ENCODE results near the gene C17orf78.
A peak's percentile ranks its signal among the peaks of the same experiment; 100 is the strongest.

Gene C17orf78

DNA sequence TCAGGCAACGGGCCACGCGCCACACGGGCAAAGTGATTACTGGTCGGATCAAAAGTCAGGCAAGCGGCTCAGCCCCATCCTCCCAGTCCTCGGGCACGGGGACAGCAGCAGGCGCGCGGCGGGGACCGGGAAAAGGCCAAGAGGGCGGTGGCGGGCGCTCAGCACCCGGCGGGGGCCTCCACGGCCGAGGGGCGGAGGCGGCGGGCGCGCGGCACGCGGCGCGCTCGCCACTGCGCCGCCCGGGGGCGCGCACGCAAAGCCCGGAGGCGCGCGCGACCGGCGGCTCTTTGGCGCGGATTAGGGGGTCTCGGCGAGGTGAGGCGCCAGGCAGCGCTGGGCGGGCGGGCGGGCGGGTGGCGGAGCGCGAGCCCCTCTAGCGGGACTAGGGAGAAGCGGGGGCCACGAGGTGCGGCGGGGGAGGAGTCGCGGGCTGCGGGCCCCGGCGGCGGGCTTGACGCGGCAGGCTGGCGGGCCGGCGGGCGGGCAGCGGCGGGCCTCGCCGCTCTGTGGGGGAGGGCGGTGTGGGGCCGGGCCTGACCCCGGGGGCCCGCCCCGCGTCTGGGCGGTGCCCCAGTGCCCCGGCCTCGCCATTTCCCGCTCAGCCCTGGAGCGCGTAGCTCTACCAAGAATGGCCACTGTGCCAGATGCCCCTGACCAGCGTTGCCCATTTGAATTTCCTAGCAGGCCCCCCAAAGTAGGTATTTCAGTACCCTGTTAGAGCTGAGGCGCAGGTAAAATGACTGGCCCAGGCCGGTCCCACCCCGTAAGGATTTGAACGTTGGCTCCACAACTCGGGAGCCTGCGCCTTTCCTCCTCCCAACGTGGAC is 31.1 kb downstream of the C17orf78 start, which contains the start of the genes ACACA and TADA2A:
TSS of gene ACACA (minus strand) at position 202 of the 827 bp plus-strand sequence. CDS start 537 bp downstream, outside the sequence.
TSS of gene TADA2A (plus strand) at position 252 of the 827 bp plus-strand sequence. CDS start 4,480 bp downstream, outside the sequence.
- TF ChIP-seq SIN3A (IDR thresholded peaks at IDR 0.05; ENCODE audit: borderline replicate concordance, insufficient read depth, low read length), result peak; percentile 38; the same call in 1 of the 2 replicates
- TF ChIP-seq REST (IDR thresholded peaks at IDR 0.05; ENCODE audit: insufficient read depth in 1 of 2, low read depth in 2 of 2, low read length in 2 of 2), result peak; percentile 23 to 45; a peak in 1 of 4 replicates
- peak; percentile 79 for TF ChIP-seq TAF1 (IDR thresholded peaks at IDR 0.05; ENCODE audit: borderline replicate concordance, insufficient read depth, low read length)
- TF ChIP-seq POLR2AphosphoS5 (IDR thresholded peaks at IDR 0.05; ENCODE audit: low read depth, low read length), result peak; percentile 91
- peak; percentile 31 for TF ChIP-seq FOXP2 (optimal IDR thresholded peaks at IDR 0.05; ENCODE audit: borderline replicate concordance, extremely low read depth, extremely low read length, insufficient read depth)

GRCh38 chr17:37410357-37410756 is 34.6 kb downstream of the C17orf78 start:
- TF ChIP-seq SIN3A (IDR thresholded peaks at IDR 0.05; ENCODE audit: borderline replicate concordance, insufficient read depth, low read length) (no peak), FOXP2 (optimal IDR thresholded peaks at IDR 0.05; ENCODE audit: borderline replicate concordance, extremely low read depth, extremely low read length, insufficient read depth) (no peak), TAF1 (IDR thresholded peaks at IDR 0.05; ENCODE audit: borderline replicate concordance, insufficient read depth, low read length) (no peak), POLR2AphosphoS5 (IDR thresholded peaks at IDR 0.05; ENCODE audit: low read depth, low read length) (no peak)

- TF ChIP-seq REST (IDR thresholded peaks at IDR 0.05; ENCODE audit: insufficient read depth in 1 of 2, low read depth in 2 of 2, low read length in 2 of 2), result no peak
- TF ChIP-seq FOXP2 (optimal IDR thresholded peaks at IDR 0.05; ENCODE audit: borderline replicate concordance, extremely low read depth, extremely low read length, insufficient read depth), result no peak
- TF ChIP-seq SIN3A (IDR thresholded peaks at IDR 0.05; ENCODE audit: borderline replicate concordance, insufficient read depth, low read length), result no peak
- no peak for TF ChIP-seq POLR2AphosphoS5 (IDR thresholded peaks at IDR 0.05; ENCODE audit: low read depth, low read length)
- TF ChIP-seq TAF1 (IDR thresholded peaks at IDR 0.05; ENCODE audit: borderline replicate concordance, insufficient read depth, low read length), result no peak
These were observed 38.2 kb downstream of the C17orf78 start for GRCh38 chr17:37413875-37414519.

- no peak for TF ChIP-seq REST (IDR thresholded peaks at IDR 0.05; ENCODE audit: insufficient read depth in 1 of 2, low read depth in 2 of 2, low read length in 2 of 2)
These were observed 42.1 kb downstream of the C17orf78 start for GRCh38 chr17:37417852-37418251.

DNA sequence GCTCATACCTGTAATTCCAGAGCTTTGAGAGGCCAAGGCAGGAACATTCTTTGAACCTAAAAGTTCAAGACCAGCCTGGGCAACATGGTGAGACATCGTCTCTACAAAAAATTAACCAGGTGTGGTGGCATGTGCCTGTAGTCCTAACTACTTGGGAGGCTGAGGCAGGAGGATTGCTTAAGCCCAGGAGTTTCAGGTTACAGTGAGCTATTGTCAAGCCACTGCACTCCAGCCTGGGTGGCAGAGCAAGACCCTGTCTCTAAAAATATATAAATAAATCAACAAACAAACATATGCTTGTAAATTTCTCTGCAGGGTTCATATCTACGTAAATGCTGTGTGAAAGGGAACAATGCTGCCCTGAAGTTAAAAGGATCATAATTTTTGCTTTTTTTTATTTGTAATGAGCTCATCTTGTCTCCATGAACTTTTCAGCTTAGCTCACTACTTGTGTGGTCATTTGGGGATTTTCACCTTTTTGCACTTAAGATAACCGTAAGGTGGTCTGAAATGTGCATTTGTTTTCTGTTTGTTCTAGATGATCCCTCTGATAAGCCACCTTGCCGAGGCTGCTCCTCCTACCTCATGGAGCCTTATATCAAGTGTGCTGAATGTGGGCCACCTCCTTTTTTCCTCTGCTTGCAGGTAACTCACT is 47.3 kb downstream of the C17orf78 start:
- TF ChIP-seq TAF1 (IDR thresholded peaks at IDR 0.05; ENCODE audit: borderline replicate concordance, insufficient read depth, low read length) (no peak), POLR2AphosphoS5 (IDR thresholded peaks at IDR 0.05; ENCODE audit: low read depth, low read length) (no peak), SIN3A (IDR thresholded peaks at IDR 0.05; ENCODE audit: borderline replicate concordance, insufficient read depth, low read length) (no peak), REST (IDR thresholded peaks at IDR 0.05; ENCODE audit: insufficient read depth in 1 of 2, low read depth in 2 of 2, low read length in 2 of 2) (no peak), FOXP2 (optimal IDR thresholded peaks at IDR 0.05; ENCODE audit: borderline replicate concordance, extremely low read depth, extremely low read length, insufficient read depth) (no peak)
